Neuronal stem cell (in vitro differentiated cells): Measurements from ENCODE around the gene PADI3.

Source experiments
- DNase-seq: peaks from one replicate; pipeline ENCODE4 v3.0.0-alpha.2; 2013; ENCODE audit warnings: low spot score
- H2AFZ ChIP-seq: one replicate; pipeline ENCODE4 v1.6.1; 2013; ENCODE audit warnings: mild to moderate bottlenecking, low read length, inconsistent platforms
- H2AK5ac ChIP-seq: 2 replicates; pipeline ENCODE4 v1.6.1; 2013; ENCODE audit warnings: low read depth, mild to moderate bottlenecking, inconsistent platforms, low read length, moderate library complexity, mixed read lengths
- H2BK120ac ChIP-seq: 2 replicates; pipeline ENCODE4 v1.6.1; 2013; ENCODE audit warnings: low read depth, mild to moderate bottlenecking, inconsistent platforms, low read length, moderate library complexity, mixed read lengths
- H2BK12ac ChIP-seq: one replicate; pipeline ENCODE4 v1.6.1; 2013; ENCODE audit warnings: low read length, inconsistent platforms
- H2BK15ac ChIP-seq: 2 replicates; pipeline ENCODE4 v1.6.1; 2013; ENCODE audit warnings: mild to moderate bottlenecking, low read length, inconsistent platforms, mixed read lengths
- H2BK5ac ChIP-seq: one replicate; pipeline ENCODE4 v1.6.1; 2013; ENCODE audit warnings: inconsistent platforms, mild to moderate bottlenecking, low read length, moderate library complexity
- H3K14ac ChIP-seq: one replicate; pipeline ENCODE4 v1.6.1; 2013; ENCODE audit warnings: low read length, inconsistent platforms
- H3K18ac ChIP-seq: 2 replicates; pipeline ENCODE4 v1.6.1; 2013; ENCODE audit warnings: low read length, inconsistent platforms
- H3K23ac ChIP-seq: 2 replicates; pipeline ENCODE4 v1.6.1; 2013; ENCODE audit warnings: low read depth, mild to moderate bottlenecking, mixed read lengths, low read length, inconsistent platforms; ENCODE audit not compliant: poor library complexity
- H3K27ac ChIP-seq: replicated peaks from 3 replicates; pipeline ENCODE4 v1.5.1; 2013; ENCODE audit warnings: low read length, inconsistent platforms
- H3K27me3 ChIP-seq, 3 experiments: 2 replicates each; pipeline ENCODE4 v1.6.1; 2013; ENCODE audit warnings: low read length in 3 of 3, mild to moderate bottlenecking in 2 of 3, inconsistent platforms in 1 of 3, low read depth in 1 of 3, mixed read lengths in 1 of 3, moderate library complexity in 1 of 3; ENCODE audit not compliant: control insufficient read depth in 3 of 3, insufficient read depth in 3 of 3
- H3K36me3 ChIP-seq, 2 donors: replicated peaks in 1 of 2; 2 replicates each; pipeline ENCODE4 v1.6.1; 2013; ENCODE audit warnings: low read length in 2 of 2; ENCODE audit not compliant: control insufficient read depth in 2 of 2, insufficient read depth in 2 of 2
- H3K4ac ChIP-seq: 2 replicates; pipeline ENCODE4 v1.6.1; 2013; ENCODE audit warnings: inconsistent platforms, mild to moderate bottlenecking, low read length, moderate library complexity
- H3K4me1 ChIP-seq, 2 donors: 1 replicate in 1 of 2; 2 replicates in 1 of 2; pipeline ENCODE4 v1.6.1; 2013; ENCODE audit warnings: low read length in 2 of 2, low read depth in 1 of 2; ENCODE audit not compliant: control insufficient read depth in 2 of 2, insufficient read depth in 1 of 2
- H3K4me2 ChIP-seq: one replicate; pipeline ENCODE4 v1.6.1; 2013; ENCODE audit warnings: mild to moderate bottlenecking, low read length, inconsistent platforms; ENCODE audit not compliant: insufficient read depth, poor library complexity, severe bottlenecking
- H3K4me3 ChIP-seq, 2 donors: 2 replicates each; pipeline ENCODE4 v1.5.1; 2013; ENCODE audit warnings: low read length in 2 of 2, mild to moderate bottlenecking in 2 of 2, inconsistent platforms in 1 of 2, moderate library complexity in 1 of 2
- H3K79me1 ChIP-seq: one replicate; pipeline ENCODE4 v1.6.1; 2013; ENCODE audit warnings: low read depth, mild to moderate bottlenecking, inconsistent platforms, low read length, moderate library complexity
- H3K9ac ChIP-seq: one replicate; pipeline ENCODE4 v1.6.1; 2013; ENCODE audit warnings: mild to moderate bottlenecking, low read depth, low read length, inconsistent platforms; ENCODE audit not compliant: poor library complexity
- H3K9me3 ChIP-seq, 2 donors: replicated peaks in 1 of 2; 2 replicates each; pipeline versions ENCODE3 to v1.6.1; 2013; ENCODE audit warnings: low read length in 2 of 2, mild to moderate bottlenecking in 2 of 2, inconsistent platforms in 1 of 2, low read depth in 1 of 2, mixed read lengths in 1 of 2, moderate library complexity in 1 of 2; ENCODE audit not compliant: control insufficient read depth in 2 of 2, insufficient read depth in 1 of 2
- H4K8ac ChIP-seq: one replicate; pipeline ENCODE4 v1.6.1; 2013; ENCODE audit warnings: low read depth, mild to moderate bottlenecking, inconsistent platforms, low read length, moderate library complexity
- H4K91ac ChIP-seq: one replicate; pipeline ENCODE4 v1.6.1; 2013; ENCODE audit warnings: low read length, low read depth, mild to moderate bottlenecking, inconsistent platforms; ENCODE audit not compliant: poor library complexity
- WGBS, 2 donors: extraction: QIAGEN DNeasy Blood & Tissue Kit; methylation state at CpG; one replicate each; pipeline ENCODE4 v1.1.7; 2013; ENCODE audit warnings: missing lambda C conversion rate in 2 of 2, mixed read lengths in 1 of 2; ENCODE audit not compliant: insufficient read length in 2 of 2, insufficient replicate concordance in 1 of 2; ENCODE audit errors: extremely low coverage in 2 of 2; 5-methylcytosine and 5-hydroxymethylcytosine counted together

The PADI3 gene

DNA sequence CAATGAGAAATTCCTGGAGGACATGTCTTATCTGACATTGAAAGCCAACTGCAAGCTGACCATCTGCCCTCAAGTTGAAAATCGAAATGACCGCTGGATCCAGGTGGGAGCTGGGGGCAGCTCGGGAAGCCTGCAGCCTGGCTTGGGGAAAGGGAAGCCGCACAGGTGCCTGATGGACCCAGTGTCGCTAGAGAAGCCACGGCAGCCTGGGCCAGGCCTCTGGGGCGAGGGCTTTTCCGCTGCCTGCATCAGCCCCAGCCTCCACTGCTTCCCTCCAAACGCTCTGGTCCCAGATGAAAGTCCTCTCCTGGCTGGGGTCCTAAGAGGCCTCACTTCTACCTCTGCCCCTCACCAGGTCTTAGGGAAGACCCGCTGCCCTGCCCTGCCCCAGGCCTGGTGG is 18.8 kb upstream of the PADI3 start:
- H3K23ac ChIP-seq = no peak overlapping the region
- no peak overlapping the region for H3K4ac ChIP-seq
- H2BK12ac ChIP-seq = no peak overlapping the region
- no peak overlapping the region for H3K27ac ChIP-seq
- no peak overlapping the region for H3K14ac ChIP-seq
- H3K4me3 ChIP-seq = no peak overlapping the region
- no peak overlapping the region for H4K91ac ChIP-seq
- no peak overlapping the region for H3K18ac ChIP-seq
- H4K8ac ChIP-seq = no peak overlapping the region
- no peaks in the 10 kb centered on the region for H3K27me3 ChIP-seq
- no peaks in the 10 kb centered on the region for H3K79me1 ChIP-seq
- H2BK5ac ChIP-seq = no peak overlapping the region
- H2AFZ ChIP-seq = no peak overlapping the region
- no peak overlapping the region for H2AK5ac ChIP-seq
- no peak overlapping the region for H2BK120ac ChIP-seq
- no peaks in the 10 kb centered on the region for H3K36me3 ChIP-seq
- H3K4me1 ChIP-seq = no peaks in the 10 kb centered on the region
- H3K9me3 ChIP-seq = no peaks in the 10 kb centered on the region
- DNase-seq = no peak
- no peak overlapping the region for H3K9ac ChIP-seq
- no CpG with 5 or more reads among the region's 10 CpGs for WGBS, 2 donors
- no peak overlapping the region for H3K4me2 ChIP-seq
- H2BK15ac ChIP-seq = no peak overlapping the region

DNA sequence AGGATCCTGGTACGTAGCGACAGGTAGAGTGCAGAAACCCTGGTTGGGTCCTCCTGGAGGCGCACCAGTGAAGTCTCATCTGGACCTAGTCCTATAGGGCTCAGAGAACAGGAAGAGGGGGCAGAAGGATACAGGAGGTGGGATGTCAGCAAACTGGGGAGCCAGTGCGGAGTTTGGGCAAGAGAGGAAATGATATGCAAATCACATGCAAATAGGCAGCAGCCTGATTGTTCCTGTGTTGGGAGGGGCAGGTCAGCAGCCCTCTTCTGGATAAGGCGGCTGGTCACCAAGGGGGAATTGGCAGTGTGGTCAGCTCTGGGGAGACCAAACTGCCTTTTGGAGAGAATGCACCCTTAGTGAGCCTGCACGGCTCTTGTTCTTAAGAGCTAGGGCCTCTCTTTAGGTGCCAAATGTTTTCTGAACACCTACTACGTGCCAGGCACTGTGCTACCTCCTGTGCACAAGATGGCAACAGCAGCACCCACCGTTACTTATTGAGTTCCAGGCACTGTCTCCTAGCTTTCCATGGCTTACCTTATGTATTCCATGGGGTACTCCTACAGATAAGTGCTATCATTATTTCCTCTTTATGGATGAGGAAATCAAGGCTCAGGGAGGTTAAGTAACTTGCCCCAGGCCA is 18.1 kb upstream of the PADI3 start:
- Histone ChIP-seq H3K4me1 (no peaks in the 10 kb centered on the region), H3K4ac (no peak overlapping the region), H2BK15ac (no peak overlapping the region), H2BK12ac (no peak overlapping the region), H3K18ac (peak overlapping the region; percentile 8), H2AFZ (no peak overlapping the region), H3K79me1 (no peaks in the 10 kb centered on the region), H3K4me2 (no peak overlapping the region), H2AK5ac (peak overlapping the region; percentile 68), H3K14ac (no peak overlapping the region), H3K9ac (no peak overlapping the region), H3K23ac (no peak overlapping the region), H2BK120ac (no peak overlapping the region), H3K4me3 (no peak overlapping the region), H2BK5ac (no peak overlapping the region), H3K27me3 (peaks cover 0 to 5% (median 0%) of the 10 kb centered on the region in 3 experiments), H4K8ac (no peak overlapping the region), H3K9me3 (no peaks in the 10 kb centered on the region), H3K36me3 (no peaks in the 10 kb centered on the region), H3K27ac (no peak overlapping the region), H4K91ac (no peak overlapping the region)
- no peak for DNase-seq
- no CpG with 5 or more reads among the region's 8 CpGs for WGBS, 2 donors

DNA sequence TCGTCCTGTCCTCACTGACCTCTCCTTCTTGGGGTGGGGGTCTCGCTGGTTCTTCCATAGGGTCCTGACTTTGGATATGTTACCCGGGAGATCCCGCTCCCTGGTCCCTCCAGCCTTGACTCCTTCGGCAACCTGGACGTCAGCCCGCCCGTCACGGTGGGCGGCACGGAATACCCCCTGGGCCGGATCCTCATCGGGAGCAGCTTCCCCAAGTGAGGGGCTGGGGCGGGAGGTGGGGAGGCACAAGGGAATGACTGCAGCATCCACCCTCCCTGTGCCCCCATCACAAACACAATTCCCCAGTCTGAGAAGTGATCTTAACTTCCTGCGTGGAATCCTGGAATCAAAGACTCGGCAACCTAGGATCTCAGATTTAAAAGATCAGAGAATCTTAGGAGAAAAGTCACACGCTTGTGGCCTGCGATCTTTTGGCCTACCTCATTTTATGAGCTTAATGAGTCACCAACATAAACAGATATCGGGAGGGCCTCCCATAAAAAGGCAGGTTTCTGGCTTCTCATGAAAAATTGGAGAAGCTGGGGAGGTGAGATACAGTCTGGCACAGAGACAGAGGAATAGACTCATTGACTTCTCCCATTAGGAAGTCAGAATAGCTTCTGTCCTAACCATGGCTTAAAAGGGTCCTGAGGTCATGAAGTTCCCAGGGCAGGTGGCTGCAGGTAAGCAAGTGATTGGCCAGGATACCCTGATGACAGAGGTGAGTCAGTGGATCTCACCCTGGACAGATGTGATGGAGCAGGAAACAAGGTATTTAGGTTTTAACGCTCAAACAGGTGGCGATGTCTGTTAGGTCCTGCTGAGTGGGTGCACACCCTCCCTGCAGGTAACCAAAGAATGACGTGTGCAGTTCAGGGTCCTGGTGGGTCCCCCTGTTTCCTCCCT is 15.9 kb upstream of the PADI3 start:
- peak overlapping the region; percentile 62 for H3K18ac ChIP-seq
- H3K9ac ChIP-seq = no peak overlapping the region

DNA sequence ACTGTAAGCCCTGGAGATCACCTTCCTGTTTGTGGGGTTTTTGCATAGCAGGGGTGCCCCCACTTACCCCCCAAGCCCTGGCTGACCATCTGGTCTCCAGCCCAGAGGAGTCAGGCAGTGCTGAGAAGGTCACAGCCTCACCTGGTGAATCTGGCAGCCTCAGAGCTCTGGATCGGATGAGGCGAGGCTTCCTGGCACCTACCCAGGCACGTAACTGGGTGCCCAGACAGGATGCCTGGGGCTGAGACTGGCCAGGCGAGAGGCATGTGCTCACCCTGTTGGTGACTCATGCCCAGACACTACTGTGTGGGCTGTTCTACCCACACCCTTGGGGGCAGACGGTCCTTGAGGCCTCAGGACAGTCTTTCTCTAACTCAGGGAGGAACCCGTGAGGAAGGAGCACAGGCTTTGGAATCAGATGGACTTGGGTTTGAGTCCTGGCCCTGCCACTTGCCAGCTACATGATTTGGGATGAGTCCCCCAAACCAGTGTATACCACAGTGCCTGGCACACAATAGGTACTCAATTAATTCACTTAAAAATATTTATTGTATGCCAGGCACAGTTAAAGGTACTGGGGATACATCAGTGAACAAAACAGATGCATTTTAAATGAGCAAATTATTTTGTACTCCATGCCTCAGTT is 15.1 kb upstream of the PADI3 start:
- no CpG with 5 or more reads among the region's 6 CpGs for WGBS, 2 donors
- peaks cover 0 to 5% (median 0%) of the 10 kb centered on the region in 3 experiments for H3K27me3 ChIP-seq
- H3K4me3 ChIP-seq = no peak overlapping the region
- peak overlapping the region; percentile 31 for H2BK15ac ChIP-seq
- peak overlapping the region; percentile 60 for H2AK5ac ChIP-seq
- H3K9ac ChIP-seq = no peak overlapping the region
- no peak overlapping the region for H3K4me2 ChIP-seq
- no peak overlapping the region for H2AFZ ChIP-seq
- no peak overlapping the region for H3K14ac ChIP-seq
- no peak for DNase-seq
- no peaks in the 10 kb centered on the region for H3K36me3 ChIP-seq
- no peak overlapping the region for H4K91ac ChIP-seq
- H3K27ac ChIP-seq = no peak overlapping the region
- no peak overlapping the region for H2BK12ac ChIP-seq
- H2BK5ac ChIP-seq = no peak overlapping the region
- no peaks in the 10 kb centered on the region for H3K9me3 ChIP-seq
- H3K79me1 ChIP-seq = no peaks in the 10 kb centered on the region
- no peak overlapping the region for H2BK120ac ChIP-seq
- H3K4ac ChIP-seq = no peak overlapping the region
- no peak overlapping the region for H4K8ac ChIP-seq
- peak overlapping the region; percentile 52 for H3K18ac ChIP-seq
- H3K4me1 ChIP-seq = no peaks in the 10 kb centered on the region
- H3K23ac ChIP-seq = peak overlapping the region; percentile 71

More for the DNA sequence above, 15.9 kb upstream of the PADI3 start:
- no peak overlapping the region for H3K4me2 ChIP-seq
- no peak overlapping the region for H4K91ac ChIP-seq
- WGBS, 2 donors = no CpG with 5 or more reads among the region's 22 CpGs
- no peak overlapping the region for H3K23ac ChIP-seq
- H2BK15ac ChIP-seq = peak overlapping the region; percentile 31
- no peak overlapping the region for H3K4me3 ChIP-seq
- no peaks in the 10 kb centered on the region for H3K36me3 ChIP-seq
- no peak overlapping the region for H3K27ac ChIP-seq
- H3K14ac ChIP-seq = no peak overlapping the region
- no peak overlapping the region for H2BK120ac ChIP-seq
- peak overlapping the region; percentile 60 for H2AK5ac ChIP-seq
- H3K79me1 ChIP-seq = no peaks in the 10 kb centered on the region
- no peaks in the 10 kb centered on the region for H3K9me3 ChIP-seq
- no peak overlapping the region for H2BK12ac ChIP-seq
- H3K4me1 ChIP-seq = no peaks in the 10 kb centered on the region
- no peak overlapping the region for H2AFZ ChIP-seq
- no peak overlapping the region for H3K4ac ChIP-seq
- H2BK5ac ChIP-seq = no peak overlapping the region
- no peak overlapping the region for H4K8ac ChIP-seq
- peaks cover 0 to 5% (median 0%) of the 10 kb centered on the region in 3 experiments for H3K27me3 ChIP-seq
- DNase-seq = no peak
